BE2C (cell line): Measurements from ENCODE around the gene SCARB1.

Source experiments
- DNase-seq: peaks from one replicate; pipeline ENCODE4 v3.0.0-alpha.2; 2020
- H3K27me3 ChIP-seq: fragments of 250-450 bp; sonication (Bioruptor Pico); 2 replicates; pipeline ENCODE4 v1.5.1; 2020; ENCODE audit warnings: mild to moderate bottlenecking
- H3K36me3 ChIP-seq: fragments of 250-450 bp; sonication (Bioruptor Pico); 2 replicates; pipeline ENCODE4 v1.5.1; 2020; ENCODE audit warnings: mild to moderate bottlenecking
- H3K4me1 ChIP-seq: fragments of 250-450 bp; sonication (Bioruptor Pico); 2 replicates; pipeline ENCODE4 v1.5.1; 2020
- H3K4me3 ChIP-seq: 2 replicates; pipeline ENCODE4 v1.5.1; 2011; ENCODE audit warnings: low read depth, low read length
- H3K9me3 ChIP-seq: fragments of 250-450 bp; sonication (Bioruptor Pico); 2 replicates; pipeline ENCODE4 v1.5.1; 2020
- TF ChIP-seq, protein P1 (sequence below): IDR thresholded peaks from 2 replicates; pipeline ENCODE4 v1.5.1; 2012; ENCODE audit warnings: mild to moderate bottlenecking, low read depth, low read length

The SCARB1 gene

GRCh38 chr12:124875803-124876132, 12.1 kb upstream of the SCARB1 start:
- H3K9me3 ChIP-seq: no peaks in the 10 kb centered on the region
- no peak for DNase-seq
- H3K36me3 ChIP-seq: no peaks in the 10 kb centered on the region
- TF ChIP-seq, protein P1, sequence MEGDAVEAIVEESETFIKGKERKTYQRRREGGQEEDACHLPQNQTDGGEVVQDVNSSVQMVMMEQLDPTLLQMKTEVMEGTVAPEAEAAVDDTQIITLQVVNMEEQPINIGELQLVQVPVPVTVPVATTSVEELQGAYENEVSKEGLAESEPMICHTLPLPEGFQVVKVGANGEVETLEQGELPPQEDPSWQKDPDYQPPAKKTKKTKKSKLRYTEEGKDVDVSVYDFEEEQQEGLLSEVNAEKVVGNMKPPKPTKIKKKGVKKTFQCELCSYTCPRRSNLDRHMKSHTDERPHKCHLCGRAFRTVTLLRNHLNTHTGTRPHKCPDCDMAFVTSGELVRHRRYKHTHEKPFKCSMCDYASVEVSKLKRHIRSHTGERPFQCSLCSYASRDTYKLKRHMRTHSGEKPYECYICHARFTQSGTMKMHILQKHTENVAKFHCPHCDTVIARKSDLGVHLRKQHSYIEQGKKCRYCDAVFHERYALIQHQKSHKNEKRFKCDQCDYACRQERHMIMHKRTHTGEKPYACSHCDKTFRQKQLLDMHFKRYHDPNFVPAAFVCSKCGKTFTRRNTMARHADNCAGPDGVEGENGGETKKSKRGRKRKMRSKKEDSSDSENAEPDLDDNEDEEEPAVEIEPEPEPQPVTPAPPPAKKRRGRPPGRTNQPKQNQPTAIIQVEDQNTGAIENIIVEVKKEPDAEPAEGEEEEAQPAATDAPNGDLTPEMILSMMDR: no peak
- no peak overlapping the region for H3K4me3 ChIP-seq
- no peaks in the 10 kb centered on the region for H3K4me1 ChIP-seq
- no peaks in the 10 kb centered on the region for H3K27me3 ChIP-seq

- H3K4me1 ChIP-seq: no peaks in the 10 kb centered on the region
- H3K9me3 ChIP-seq: no peaks in the 10 kb centered on the region
- TF ChIP-seq, protein P1: no peak
- no peaks in the 10 kb centered on the region for H3K36me3 ChIP-seq
- no peak overlapping the region for H3K4me3 ChIP-seq
- no peak for DNase-seq
- H3K27me3 ChIP-seq: no peaks in the 10 kb centered on the region
Measured at GRCh38 chr12:124874988-124875802, 11.5 kb upstream of the SCARB1 start.

DNA sequence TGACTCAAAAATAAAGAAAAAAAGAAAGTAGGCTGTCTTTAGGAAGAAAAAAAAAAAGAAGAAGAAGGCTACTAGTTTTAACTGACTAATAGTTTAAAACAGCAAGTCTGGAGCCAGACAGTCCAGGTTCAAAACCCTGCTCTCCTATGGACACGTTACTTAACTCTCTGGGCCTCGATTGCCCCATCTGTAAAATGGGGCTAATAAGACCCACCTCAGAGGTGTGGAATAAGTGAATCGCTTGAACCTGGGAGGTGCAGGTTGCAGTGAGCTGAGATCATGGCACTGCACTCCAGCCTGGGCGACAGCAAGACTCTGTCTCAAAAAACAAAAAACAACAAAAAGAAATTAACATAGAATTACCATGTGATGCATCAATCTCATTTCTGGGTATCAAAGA, 10.5 kb upstream of the SCARB1 start:
- H3K4me3 ChIP-seq: no peak overlapping the region
- no peaks in the 10 kb centered on the region for H3K27me3 ChIP-seq
- no peaks in the 10 kb centered on the region for H3K36me3 ChIP-seq
- no peak for DNase-seq
- no peaks in the 10 kb centered on the region for H3K4me1 ChIP-seq
- TF ChIP-seq, protein P1: no peak
- H3K9me3 ChIP-seq: no peaks in the 10 kb centered on the region

DNA sequence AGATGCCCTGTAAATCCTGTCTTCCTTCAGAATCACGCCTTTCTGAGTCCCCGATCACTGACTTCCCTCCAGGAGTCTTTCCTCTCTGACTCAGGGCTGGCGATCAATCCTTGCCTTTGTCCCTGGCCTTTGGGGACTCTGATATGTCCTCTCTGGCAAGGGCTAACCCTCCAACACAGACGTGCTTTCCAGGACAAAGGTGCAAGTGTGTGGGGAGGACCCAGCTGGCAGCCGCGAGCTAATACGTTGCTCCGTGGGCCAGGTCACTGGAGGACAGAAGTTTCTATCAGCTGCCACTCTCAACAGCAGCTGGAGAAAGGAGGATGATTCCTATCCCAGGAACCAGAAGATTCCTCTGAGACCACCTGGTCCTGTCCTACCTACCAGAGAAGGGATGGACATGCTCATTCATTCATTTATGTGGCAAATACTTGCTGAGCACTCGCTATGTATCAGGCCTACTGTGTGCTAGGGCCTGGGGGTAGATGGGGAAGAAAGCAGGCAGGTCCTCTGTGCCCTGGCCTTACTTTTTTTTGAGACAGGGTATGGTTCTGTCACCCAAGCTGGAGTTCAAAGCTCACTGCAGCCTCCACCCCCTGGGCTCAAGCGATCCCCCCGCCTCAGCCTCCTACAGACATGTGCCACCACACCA, 8.5 kb upstream of the SCARB1 start:
- Histone ChIP-seq H3K4me1 (no peaks in the 10 kb centered on the region), H3K9me3 (no peaks in the 10 kb centered on the region), H3K27me3 (no peaks in the 10 kb centered on the region), H3K4me3 (no peak overlapping the region), H3K36me3 (no peaks in the 10 kb centered on the region)
- TF ChIP-seq, protein P1: no peak
- no peak for DNase-seq

DNA sequence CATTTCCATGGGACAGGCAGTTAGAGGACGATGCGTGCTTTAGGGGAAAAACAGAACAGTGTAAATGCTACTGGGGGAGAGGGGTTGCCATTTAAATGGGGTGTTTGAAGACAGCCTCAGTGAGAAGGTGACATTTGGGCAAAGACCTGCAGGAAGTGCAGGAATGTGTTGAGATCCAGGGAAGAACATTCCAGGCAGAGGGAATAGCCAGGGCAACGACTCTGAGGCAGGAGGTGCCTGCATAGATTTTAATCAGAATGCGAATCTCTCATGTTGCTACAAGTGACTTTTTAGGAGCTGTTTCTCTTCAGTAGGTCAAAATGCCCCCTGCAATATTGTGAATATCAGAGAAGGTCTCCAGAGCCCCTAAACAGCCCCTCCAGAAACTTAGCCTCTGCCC, 7.6 kb upstream of the SCARB1 start:
- H3K36me3 ChIP-seq: no peaks in the 10 kb centered on the region
- no peaks in the 10 kb centered on the region for H3K4me1 ChIP-seq
- H3K4me3 ChIP-seq: no peak overlapping the region
- TF ChIP-seq, protein P1: no peak
- no peaks in the 10 kb centered on the region for H3K9me3 ChIP-seq
- H3K27me3 ChIP-seq: no peaks in the 10 kb centered on the region
- DNase-seq: no peak

DNA sequence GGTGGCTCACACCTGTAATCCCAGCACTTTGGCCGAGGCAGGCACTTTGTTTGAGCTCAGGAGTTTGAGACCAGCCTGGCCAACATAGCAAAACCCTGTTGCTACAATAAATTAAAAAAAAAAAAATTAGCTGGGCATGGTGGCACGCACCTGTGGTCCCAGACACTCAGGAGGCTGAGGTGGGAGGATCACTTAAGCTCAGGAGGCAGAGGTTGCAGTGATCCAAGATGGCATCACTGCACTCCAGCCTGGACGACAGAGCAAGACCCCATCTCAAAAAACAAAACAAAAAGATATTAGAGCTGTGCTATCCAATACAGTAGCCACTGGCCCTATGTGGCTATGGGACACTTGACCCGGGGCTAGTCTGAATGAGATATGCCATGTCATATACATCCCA, 6.9 kb upstream of the SCARB1 start:
- TF ChIP-seq, protein P1: no peak
- H3K4me1 ChIP-seq: no peaks in the 10 kb centered on the region
- no peaks in the 10 kb centered on the region for H3K9me3 ChIP-seq
- no peaks in the 10 kb centered on the region for H3K36me3 ChIP-seq
- no peak for DNase-seq
- no peaks in the 10 kb centered on the region for H3K27me3 ChIP-seq
- H3K4me3 ChIP-seq: no peak overlapping the region
